GM10248 (cell line): ENCODE data around the gene GTPBP3.
"Not testable (repeated sequence)": the region's sequence is repeated elsewhere in the genome, so short reads cannot be mapped to it uniquely, and the experiment has no call there.

Experiments used
- CTCF ChIA-PET: fragments of 300-600 bp; sonication (Branson Sonifier 250); formaldehyde crosslinking; extraction: SDS; loops from one replicate; lab custom pipeline; 2021; ENCODE audit warnings: antibody characterized with exemption; lab: Yijun Ruan, JAX
- POLR2A ChIA-PET: fragments of 350-650 bp; sonication (Branson Sonifier 250); formaldehyde crosslinking; extraction: SDS; loops from one replicate; lab custom pipeline; 2020; ENCODE audit warnings: antibody characterized with exemption; lab: Yijun Ruan, JAX
- DNase-seq: peaks from one replicate; pipeline ENCODE4 v3.0.0; 2012; ENCODE audit errors: extremely low spot score
- TF ChIP-seq, protein P1 (sequence below): IDR thresholded peaks from 2 replicates; pipeline ENCODE4 v1.5.1; 2012; ENCODE audit warnings: mild to moderate bottlenecking, low read depth; ENCODE audit errors: extremely low read depth, missing control alignments, control extremely low read depth

GTPBP3 gene

DNA sequence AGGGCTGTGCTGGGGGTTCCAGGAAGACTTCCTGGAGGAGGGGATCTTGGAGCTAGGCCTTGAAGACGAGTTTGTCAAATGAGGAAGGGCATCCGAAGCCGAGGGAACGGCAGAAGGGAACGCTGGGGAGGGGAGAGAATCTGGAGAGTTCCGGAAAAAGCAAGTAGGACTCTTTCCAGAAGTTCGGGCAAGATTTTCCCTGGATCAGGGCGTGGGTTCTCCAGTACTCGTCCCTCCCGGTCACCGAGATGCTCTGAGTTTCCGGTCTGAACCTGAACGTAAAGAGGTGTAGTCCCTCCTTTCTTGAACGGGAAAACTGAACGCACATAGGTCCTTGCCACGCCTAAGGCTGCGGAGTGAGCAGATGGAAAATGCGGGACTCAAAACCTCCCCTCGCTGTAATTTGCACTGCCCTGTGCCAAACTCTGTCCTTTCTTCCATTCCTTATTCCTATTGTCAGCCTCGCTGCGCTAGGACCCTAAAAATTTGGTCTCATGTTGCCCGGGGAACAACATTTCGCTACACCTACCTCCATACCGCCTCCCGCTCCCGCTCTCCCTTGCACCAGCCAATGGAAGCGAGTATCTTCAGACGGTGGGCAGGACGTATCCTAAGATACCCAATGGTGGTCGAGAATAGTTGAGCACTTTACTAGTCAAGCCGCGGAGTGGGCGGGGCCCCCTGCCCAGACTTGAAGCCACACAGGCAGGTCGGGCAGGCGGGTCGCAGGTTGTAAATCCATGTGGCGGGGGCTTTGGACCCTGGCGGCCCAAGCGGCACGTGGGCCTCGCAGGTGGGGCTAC is at the start of gene GTPBP3:
GTPBP3 (plus strand) TSS at position 682 of the 803 bp plus-strand sequence; CDS start at position 741, 59 bp downstream.
- TF ChIP-seq, protein P1, sequence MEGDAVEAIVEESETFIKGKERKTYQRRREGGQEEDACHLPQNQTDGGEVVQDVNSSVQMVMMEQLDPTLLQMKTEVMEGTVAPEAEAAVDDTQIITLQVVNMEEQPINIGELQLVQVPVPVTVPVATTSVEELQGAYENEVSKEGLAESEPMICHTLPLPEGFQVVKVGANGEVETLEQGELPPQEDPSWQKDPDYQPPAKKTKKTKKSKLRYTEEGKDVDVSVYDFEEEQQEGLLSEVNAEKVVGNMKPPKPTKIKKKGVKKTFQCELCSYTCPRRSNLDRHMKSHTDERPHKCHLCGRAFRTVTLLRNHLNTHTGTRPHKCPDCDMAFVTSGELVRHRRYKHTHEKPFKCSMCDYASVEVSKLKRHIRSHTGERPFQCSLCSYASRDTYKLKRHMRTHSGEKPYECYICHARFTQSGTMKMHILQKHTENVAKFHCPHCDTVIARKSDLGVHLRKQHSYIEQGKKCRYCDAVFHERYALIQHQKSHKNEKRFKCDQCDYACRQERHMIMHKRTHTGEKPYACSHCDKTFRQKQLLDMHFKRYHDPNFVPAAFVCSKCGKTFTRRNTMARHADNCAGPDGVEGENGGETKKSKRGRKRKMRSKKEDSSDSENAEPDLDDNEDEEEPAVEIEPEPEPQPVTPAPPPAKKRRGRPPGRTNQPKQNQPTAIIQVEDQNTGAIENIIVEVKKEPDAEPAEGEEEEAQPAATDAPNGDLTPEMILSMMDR: no peak
- ChIA-PET CTCF (interaction anchor here (0.6 to 1.0 kb wide), 2 partner anchors 49 to 159 kb away, joined by 3 read pairs; no protein-coding TSS in a partner anchor), POLR2A (no interaction called here)
- DNase-seq: peak; percentile 97

DNA sequence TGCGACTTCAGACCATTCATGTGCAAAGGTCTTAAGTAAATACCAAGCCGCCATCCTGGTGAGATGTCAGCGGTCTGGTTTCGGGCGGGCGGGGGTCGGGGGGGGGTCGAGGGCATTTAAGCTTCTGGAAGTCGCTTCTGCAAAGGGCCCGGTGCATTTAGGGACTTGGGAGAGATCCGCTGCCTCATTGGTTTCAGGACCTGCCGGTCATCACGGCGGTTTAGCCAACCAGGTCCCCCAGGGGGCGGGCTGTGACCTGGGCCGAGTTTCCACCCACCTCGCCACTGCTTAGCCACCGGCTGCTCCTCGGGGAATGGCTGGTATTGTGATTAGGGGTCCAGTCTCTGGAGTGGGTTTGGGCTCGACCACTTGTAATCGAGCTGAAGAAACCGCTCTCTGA is 47.9 kb upstream of the GTPBP3 start:
- DNase-seq: peak; percentile 89
- ChIA-PET POLR2A (no interaction called here), CTCF (interaction anchor here (7.8 kb wide), 1 partner anchor 14 kb away, joined by 51 read pairs; the partner anchor contains the start of genes ABHD8 and MRPL34)
- TF ChIP-seq, protein P1: no peak

GRCh38 chr19:17292301-17293074 is 44.9 kb upstream of the GTPBP3 start:
- ChIA-PET CTCF (interaction anchor here (0.7 to 7.8 kb wide), 12 partner anchors 10 to 120 kb away, joined by 3 to 53 read pairs (median 4); partner anchors contain the start of genes ABHD8, ANKLE1, DDA1 and MRPL34), POLR2A (interaction anchor here (0.5 kb wide), 1 partner anchor 106 kb away, joined by 6 read pairs; no protein-coding TSS in a partner anchor)
- TF ChIP-seq, protein P1: peak; percentile 89
- DNase-seq: peak; percentile 97

GRCh38 chr19:17293605-17294004 is 43.7 kb upstream of the GTPBP3 start:
- DNase-seq: no peak
- TF ChIP-seq, protein P1: no peak
- ChIA-PET POLR2A (no interaction called here), CTCF (interaction anchor here (0.7 to 7.8 kb wide), 10 partner anchors 10 to 107 kb away, joined by 3 to 53 read pairs (median 4); partner anchors contain the start of genes ABHD8, ANKLE1, DDA1 and MRPL34)

GRCh38 chr19:17294051-17294891 is 43.1 kb upstream of the GTPBP3 start:
- ChIA-PET POLR2A (no interaction called here), CTCF (interaction anchor here (1.3 to 7.8 kb wide), 6 partner anchors 9 to 96 kb away, joined by 3 to 53 read pairs (median 6); partner anchors contain the start of genes ABHD8, ANKLE1 and MRPL34)
- peak; percentile 65 for DNase-seq
- TF ChIP-seq, protein P1: no peak

GRCh38 chr19:17295551-17295950 is 41.8 kb upstream of the GTPBP3 start:
- POLR2A ChIA-PET, DNase-seq: not testable (repeated sequence)
- CTCF ChIA-PET: interaction anchor here (1.5 to 7.8 kb wide), 3 partner anchors 8 to 90 kb away, joined by 3 to 51 read pairs (median 6); partner anchors contain the start of genes ABHD8 and MRPL34
